CD4-positive, alpha-beta T cell treated with Interferon alpha-2 for 1 hour (primary cell): Measurements from ENCODE around the gene ARHGEF17.
"Not testable (repeated sequence)": the region's sequence is repeated elsewhere in the genome, so short reads cannot be mapped to it uniquely, and the experiment has no call there.

Experiments used
- DNase-seq, 2 donors: peaks; one replicate each; pipeline ENCODE4 v3.0.0-alpha.2; 2020 to 2022

The ARHGEF17 gene

GRCh38 chr11:73308003-73308960 lies at the start of gene ARHGEF17:
Gene ARHGEF17 (plus strand): TSS chr11:73308276. CDS start chr11:73308639, 363 bp downstream.
- DNase-seq: peak in 1 of 2 donors; percentile 39

GRCh38 chr11:73259406-73260126 lies 48.5 kb upstream of the ARHGEF17 start:
- no peak for DNase-seq

GRCh38 chr11:73260127-73260457 lies 48.0 kb upstream of the ARHGEF17 start:
- DNase-seq: no peak

GRCh38 chr11:73262851-73263495 lies 45.1 kb upstream of the ARHGEF17 start:
- no peak for DNase-seq

- no peak for DNase-seq
Measured at GRCh38 chr11:73263640-73264039, 44.4 kb upstream of the ARHGEF17 start.

- DNase-seq: no peak
Measured at GRCh38 chr11:73265278-73265810, 42.7 kb upstream of the ARHGEF17 start.

- DNase-seq: no peak
Measured at GRCh38 chr11:73265853-73266645, 42.0 kb upstream of the ARHGEF17 start.

GRCh38 chr11:73266646-73267020 lies 41.4 kb upstream of the ARHGEF17 start:
- DNase-seq: no peak

GRCh38 chr11:73267122-73267846 lies 40.8 kb upstream of the ARHGEF17 start:
- DNase-seq: no peak

- no peak for DNase-seq
Measured at GRCh38 chr11:73267906-73268540, 40.1 kb upstream of the ARHGEF17 start.

GRCh38 chr11:73268671-73269271 lies 39.3 kb upstream of the ARHGEF17 start:
- DNase-seq: no peak

GRCh38 chr11:73269459-73270015 lies 38.5 kb upstream of the ARHGEF17 start:
- no peak for DNase-seq

GRCh38 chr11:73270016-73270854 lies 37.8 kb upstream of the ARHGEF17 start:
- no peak for DNase-seq

- no peak for DNase-seq
Measured at GRCh38 chr11:73270855-73271477, 37.1 kb upstream of the ARHGEF17 start.

- not testable (repeated sequence) for DNase-seq
Measured at GRCh38 chr11:73271478-73271865, 36.6 kb upstream of the ARHGEF17 start.

- DNase-seq: peak; percentile 14 to 57
Measured at GRCh38 chr11:73271936-73272679, 36.0 kb upstream of the ARHGEF17 start, which contains the start of gene P2RY6. Gene P2RY6 (plus strand): TSS chr11:73272338. CDS start chr11:73296519, 24,181 bp downstream.

- DNase-seq: no peak
Measured at GRCh38 chr11:73272680-73273038, 35.4 kb upstream of the ARHGEF17 start.
